Left ventricle myocardium superior (tissue), 1 donor: Measurements from ENCODE around the gene KCP. TPM values are rescaled to one million over a fixed set of nuclear protein-coding genes. Genes with fewer than 3 reads are reported as not detected.

Experiments
- ATAC-seq: fragments of 200-7000 bp; cut with Tn5 transposase; one replicate; pipeline ENCODE4 v1.9.1; 2020; ENCODE audit warnings: mild to moderate bottlenecking, moderate library complexity
- DNase-seq: peaks from one replicate; pipeline ENCODE4 v3.0.0-alpha.2; 2020
- intact Hi-C: fragments of 100-400 bp; cut with micrococcal nuclease; formaldehyde crosslinking; loops from one replicate; pipeline ENCODE4 v1.11.0; 2022
- total RNA-seq: library from RNA; stranded (reverse); fragmentation: NEBNext Ultra II Directional; extraction: Animal tissue kit (Norgen Biotek cat#: 25700); gene quantifications from one replicate; pipeline ENCODE4 v1.2.1, GENCODE V29; 2021
- donor health status: DM: no; HTN: yes; CAD: no; lungs with severe emphysema.

Gene KCP
- total RNA-seq, 1 donor from 2014 or later = 0.12 TPM

DNA sequence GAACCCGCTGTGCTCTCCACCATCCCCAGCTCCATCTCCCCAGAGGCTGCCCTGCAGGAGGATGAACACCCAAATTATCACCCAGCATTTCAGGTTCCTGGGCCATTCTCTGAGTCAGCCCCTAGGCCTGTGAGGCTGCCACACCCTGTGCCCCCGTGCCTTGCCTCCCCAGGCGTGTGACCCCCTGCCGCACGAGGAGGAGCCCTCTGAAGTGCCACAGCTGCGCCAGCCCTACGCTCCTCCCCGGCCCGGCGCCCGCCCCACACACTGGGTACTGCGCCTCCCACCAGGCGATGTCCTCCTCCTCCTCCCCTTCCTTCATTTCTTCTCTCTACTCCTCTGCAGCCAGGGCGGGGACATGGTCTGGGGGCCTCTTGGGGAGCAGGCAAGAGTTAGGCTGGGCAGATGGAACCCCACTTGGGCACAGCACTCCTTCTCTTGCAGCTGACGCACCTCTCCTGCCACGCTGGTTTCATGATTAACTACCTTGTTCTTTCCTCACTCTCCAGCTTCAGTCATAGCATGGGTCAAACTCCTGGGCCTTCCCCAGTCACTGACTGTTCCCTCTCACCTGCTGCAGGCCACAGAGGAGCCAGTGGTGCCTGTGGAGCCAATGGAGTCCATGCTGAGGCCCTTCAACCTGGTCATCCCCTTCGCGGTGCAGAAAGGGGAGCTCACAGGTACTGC lies 60.6 kb downstream of the KCP start:
- intact Hi-C loops = no loop called here
- ATAC-seq = no peak
- DNase-seq = no peak

DNA sequence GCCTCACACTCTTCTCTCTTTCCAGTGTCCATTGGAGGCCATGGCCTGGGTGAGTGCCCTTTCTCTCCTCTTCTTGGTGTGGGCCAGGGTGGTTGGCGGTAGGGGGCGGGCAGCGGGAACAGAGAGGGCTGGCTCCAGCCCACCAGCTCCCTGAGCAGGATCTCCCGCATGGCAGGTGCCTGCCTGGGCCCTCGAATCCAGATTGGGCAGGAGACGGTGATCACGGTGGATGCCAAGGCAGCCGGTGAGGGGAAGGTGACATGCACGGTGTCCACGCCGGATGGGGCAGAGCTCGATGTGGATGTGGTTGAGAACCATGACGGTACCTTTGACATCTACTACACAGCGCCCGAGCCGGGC lies 61.4 kb downstream of the KCP start:
- ATAC-seq (no peak), DNase-seq (no peak)
- intact Hi-C loops = no loop called here

DNA sequence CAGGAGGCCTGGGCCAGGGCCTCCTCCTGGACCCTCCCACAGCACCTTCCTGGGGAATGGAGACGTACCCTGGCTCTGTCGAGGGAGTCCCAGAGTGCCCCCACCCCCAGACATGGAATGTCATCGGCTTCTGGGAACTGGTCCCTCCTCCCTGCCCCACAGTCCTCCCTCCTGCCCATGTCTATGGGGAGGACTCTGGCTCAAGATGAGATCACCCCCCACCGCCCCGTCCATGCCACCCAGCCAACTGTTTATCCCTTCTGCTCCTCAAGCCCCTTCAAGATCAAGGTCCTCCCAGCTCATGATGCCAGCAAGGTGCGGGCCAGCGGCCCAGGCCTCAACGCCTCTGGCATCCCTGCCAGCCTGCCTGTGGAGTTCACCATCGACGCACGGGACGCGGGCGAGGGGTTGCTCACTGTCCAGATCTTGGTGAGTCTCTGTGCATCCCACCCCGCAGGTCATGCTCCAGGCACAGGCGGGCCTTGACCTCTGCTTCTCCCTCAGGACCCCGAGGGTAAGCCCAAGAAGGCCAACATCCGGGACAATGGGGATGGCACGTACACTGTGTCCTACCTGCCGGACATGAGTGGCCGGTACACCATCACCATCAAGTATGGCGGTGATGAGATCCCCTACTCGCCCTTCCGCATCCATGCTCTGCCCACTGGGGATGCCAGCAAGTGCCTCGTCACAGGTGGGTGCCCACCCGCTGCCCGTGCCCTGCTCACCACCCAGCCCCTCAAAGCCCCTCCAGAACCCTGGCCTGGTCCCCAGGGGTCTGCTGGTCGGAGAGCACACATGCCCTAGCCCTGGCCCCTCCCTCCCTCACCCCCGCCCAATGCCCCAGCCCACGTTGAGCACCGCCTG lies 62.0 kb downstream of the KCP start:
- peak; percentile 7 for ATAC-seq
- no peak for DNase-seq
- intact Hi-C loops = no loop called here

DNA sequence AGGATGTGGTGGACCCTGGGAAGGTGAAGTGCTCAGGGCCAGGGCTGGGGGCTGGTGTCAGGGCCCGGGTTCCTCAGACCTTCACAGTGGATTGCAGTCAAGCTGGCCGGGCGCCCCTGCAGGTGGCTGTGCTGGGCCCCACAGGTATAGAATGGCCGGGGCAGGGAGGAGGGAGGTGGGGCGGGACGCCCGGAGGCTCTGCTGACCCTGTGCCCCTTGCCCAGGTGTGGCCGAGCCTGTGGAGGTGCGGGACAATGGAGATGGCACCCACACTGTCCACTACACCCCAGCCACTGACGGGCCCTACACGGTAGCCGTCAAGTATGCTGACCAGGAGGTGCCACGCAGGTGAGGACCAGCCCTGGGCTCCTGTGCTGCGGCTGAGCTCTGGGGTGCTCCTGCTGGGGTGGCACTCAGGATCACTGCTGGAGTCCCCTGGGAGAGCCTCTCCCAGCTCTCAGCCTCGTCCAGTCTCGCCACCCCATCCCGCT lies 62.7 kb downstream of the KCP start:
- intact Hi-C loops = no loop called here
- DNase-seq (no peak), ATAC-seq (peak; percentile 2)

DNA sequence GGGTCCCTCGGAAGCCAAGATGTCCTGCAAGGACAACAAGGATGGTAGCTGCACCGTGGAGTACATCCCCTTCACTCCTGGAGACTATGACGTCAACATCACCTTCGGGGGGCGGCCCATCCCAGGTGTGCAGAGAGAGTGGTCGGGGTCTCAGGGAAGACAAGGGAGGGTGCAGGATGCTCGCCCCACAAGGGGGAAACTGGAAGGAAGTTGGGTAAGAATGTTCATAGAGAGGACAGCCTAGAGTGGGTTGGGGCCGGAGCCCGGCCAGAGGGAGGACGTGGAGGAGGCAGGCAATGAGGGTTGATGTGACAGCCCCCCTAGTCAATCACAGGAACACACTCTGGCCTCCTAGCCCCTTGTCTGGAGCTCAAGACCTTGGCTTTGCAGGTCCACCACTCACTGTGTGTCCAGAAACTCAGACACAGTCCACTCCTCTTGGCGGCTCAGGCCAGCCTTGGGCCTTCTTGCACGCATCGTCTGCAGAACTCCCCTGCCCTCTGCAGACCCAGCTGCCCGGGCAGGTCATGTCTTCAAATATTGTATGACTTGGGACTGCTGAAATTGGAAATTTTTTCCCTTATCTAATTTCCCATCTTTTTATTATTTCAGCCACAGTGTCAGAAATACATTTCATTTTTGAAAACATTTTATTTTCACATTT lies 63.6 kb downstream of the KCP start:
- DNase-seq = no peak
- no peak for ATAC-seq
- intact Hi-C loops = no loop called here

DNA sequence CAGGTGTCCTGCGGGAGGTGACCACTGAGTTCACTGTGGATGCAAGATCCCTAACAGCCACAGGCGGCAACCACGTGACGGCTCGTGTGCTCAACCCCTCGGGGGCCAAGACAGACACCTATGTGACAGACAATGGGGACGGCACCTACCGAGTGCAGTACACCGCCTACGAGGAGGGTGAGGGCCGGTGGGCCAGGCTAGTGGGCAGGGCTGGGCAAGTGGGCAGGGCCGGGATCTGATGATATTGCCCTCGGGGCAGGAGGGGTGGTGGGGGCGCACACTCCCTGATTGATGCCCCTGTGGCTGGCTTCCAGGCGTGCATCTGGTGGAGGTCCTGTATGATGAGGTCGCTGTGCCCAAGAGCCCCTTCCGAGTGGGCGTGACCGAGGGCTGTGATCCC lies 64.5 kb downstream of the KCP start:
- ATAC-seq = no peak
- intact Hi-C loops = no loop called here
- DNase-seq = no peak

DNA sequence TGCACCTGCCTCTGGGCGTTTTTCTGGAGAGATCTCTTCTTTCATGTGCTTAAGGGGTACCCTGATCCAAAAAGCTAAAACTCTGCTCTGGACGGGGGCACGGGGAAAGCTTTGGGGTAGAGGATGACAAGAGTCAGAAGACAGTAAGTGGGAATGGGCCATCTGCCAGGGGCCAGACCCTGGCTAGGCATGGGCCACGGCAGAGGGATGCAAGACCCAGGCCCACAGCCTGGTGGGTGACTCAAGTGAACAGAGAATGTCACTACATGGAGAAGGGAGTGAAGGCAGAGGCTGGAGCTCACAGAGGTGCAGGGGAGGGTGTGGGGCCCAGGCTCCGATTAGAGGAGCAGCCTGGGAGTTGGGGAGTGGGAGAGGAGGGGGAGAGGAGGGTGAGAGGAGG lies 65.0 kb downstream of the KCP start:
- intact Hi-C loops = no loop called here

DNA sequence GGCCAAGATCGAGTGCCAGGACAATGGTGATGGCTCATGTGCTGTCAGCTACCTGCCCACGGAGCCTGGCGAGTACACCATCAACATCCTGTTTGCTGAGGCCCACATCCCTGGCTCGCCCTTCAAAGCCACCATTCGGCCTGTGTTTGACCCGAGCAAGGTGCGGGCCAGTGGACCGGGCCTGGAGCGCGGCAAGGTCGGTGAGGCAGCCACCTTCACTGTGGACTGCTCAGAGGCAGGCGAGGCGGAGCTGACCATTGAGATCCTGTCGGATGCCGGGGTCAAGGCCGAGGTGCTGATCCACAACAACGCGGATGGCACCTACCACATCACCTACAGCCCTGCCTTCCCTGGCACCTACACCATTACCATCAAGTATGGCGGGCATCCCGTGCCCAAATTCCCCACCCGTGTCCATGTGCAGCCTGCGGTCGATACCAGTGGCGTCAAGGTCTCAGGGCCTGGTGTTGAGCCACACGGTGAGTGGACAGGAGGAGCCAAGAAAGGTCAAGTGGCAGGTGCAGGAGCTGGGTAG lies 65.7 kb downstream of the KCP start:
- intact Hi-C loops = no loop called here
- ATAC-seq (no peak), DNase-seq (no peak)

More for the DNA sequence above, 65.0 kb downstream of the KCP start:
- ATAC-seq (no peak), DNase-seq (no peak)

DNA sequence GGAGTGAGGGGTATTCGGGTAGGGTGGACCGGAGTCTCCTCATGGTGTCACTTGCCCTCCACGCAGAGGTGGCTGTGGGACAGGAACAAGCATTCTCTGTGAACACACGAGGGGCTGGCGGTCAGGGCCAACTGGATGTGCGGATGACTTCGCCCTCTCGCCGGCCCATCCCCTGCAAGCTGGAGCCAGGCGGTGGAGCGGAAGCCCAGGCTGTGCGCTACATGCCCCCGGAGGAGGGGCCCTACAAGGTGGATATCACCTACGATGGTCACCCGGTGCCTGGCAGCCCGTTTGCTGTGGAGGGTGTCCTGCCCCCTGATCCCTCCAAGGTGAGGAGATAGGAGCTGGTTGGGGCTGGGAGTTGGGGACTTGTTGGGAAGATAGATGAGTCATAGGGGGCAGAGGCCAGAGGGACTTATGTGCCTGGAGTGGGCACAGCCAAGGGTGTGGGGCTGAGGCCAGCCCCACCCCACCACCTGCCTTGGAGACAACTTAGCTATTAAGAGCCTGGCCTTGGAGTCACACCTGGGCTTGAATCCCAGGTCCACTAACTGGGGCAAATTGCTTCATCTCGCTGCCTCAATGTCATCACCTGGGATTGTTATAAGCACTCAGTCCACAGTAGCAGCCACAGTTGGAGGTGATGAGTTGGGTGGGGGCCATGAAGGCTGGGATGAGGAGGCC lies 66.4 kb downstream of the KCP start:
- ATAC-seq (no peak), DNase-seq (no peak)
- intact Hi-C loops = no loop called here

DNA sequence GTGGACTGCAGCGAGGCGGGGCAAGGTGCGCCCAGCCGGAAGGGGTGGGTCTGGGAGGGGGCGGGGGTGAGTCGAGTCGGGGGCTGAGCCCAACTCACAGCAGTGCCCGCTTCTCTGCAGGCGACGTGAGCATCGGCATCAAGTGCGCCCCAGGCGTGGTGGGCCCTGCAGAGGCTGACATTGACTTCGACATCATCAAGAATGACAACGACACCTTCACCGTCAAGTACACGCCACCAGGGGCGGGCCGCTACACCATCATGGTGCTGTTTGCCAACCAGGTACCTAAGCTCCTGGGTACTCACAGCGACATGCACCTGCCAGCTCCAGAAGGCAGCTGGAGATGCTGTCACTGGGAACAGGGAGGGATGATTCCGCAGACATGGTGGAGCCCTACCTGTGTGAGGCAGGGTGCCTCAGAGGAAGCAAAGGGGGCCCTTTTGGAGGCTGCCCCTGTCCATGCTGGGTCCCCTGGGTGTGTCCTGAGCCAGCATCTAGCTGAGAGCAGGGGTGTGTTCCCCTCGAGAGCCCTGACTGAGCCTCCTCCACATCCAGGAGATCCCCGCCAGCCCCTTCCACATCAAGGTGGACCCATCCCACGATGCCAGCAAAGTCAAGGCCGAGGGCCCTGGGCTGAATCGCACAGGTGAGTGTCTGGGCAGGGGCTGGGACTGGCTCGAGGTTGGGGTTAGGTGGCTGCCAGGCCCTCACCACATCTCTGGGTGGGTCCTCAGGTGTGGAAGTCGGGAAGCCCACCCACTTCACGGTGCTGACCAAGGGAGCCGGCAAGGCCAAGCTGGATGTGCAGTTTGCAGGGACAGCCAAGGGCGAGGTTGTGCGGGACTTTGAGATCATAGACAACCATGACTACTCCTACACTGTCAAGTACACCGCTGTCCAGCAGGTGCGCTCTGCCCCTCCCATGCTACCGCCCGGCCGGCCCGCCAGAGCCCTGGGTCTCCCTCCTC lies 67.6 kb downstream of the KCP start:
- DNase-seq (peak; percentile 26), ATAC-seq (peak; percentile 3)
- intact Hi-C loops = no loop called here

DNA sequence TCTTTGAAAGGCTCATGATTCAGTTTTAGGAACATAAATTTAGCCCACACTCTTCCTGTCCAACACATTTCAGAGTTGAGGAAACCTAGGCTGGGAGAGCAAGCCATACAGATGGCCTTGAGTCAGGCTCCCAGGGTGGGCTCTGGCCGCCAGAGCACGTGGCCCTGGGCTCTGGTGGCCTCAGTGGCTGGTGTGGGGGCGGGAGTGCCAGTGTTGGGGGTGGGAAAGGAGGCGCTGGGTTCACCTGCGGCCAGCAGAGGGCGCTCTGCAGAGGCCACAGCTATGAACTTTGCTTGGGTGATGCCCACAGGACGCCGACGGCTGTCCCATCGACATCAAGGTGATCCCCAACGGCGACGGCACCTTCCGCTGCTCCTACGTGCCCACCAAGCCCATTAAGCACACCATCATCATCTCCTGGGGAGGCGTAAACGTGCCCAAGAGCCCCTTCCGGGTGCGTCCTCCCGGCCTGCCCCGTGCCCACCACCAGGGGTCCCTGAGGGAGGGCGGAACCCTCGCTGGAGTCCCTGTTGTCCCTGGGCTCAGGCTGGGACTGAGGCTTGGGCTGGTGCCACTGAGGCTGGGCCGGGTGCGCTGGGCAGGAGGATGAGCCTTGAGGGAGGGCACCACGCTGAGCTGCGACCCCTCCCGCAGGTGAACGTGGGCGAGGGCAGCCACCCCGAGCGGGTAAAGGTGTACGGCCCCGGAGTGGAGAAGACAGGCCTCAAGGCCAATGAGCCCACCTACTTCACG lies 68.4 kb downstream of the KCP start:
- DNase-seq = peak; percentile 71
- ATAC-seq = peak; percentile 34
- intact Hi-C loops = no loop called here

DNA sequence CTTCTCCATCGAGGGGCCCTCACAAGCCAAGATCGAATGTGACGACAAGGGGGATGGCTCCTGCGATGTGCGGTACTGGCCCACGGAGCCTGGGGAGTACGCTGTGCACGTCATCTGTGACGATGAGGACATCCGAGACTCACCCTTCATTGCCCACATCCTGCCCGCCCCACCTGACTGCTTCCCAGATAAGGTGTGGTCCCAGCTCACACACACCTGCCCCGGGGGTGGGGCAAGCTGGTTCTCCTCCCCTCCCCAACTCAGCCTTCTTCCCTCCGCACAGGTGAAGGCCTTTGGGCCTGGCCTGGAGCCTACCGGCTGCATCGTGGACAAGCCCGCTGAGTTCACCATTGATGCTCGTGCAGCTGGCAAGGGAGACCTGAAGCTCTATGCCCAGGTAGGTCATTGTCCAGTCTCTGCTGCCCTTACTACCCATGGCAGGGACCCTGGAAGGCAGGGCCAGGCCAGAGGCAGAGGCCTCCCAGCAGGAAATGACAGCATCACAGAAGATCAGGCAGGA lies 69.3 kb downstream of the KCP start:
- DNase-seq = peak; percentile 37
- intact Hi-C loops = no loop called here

DNA sequence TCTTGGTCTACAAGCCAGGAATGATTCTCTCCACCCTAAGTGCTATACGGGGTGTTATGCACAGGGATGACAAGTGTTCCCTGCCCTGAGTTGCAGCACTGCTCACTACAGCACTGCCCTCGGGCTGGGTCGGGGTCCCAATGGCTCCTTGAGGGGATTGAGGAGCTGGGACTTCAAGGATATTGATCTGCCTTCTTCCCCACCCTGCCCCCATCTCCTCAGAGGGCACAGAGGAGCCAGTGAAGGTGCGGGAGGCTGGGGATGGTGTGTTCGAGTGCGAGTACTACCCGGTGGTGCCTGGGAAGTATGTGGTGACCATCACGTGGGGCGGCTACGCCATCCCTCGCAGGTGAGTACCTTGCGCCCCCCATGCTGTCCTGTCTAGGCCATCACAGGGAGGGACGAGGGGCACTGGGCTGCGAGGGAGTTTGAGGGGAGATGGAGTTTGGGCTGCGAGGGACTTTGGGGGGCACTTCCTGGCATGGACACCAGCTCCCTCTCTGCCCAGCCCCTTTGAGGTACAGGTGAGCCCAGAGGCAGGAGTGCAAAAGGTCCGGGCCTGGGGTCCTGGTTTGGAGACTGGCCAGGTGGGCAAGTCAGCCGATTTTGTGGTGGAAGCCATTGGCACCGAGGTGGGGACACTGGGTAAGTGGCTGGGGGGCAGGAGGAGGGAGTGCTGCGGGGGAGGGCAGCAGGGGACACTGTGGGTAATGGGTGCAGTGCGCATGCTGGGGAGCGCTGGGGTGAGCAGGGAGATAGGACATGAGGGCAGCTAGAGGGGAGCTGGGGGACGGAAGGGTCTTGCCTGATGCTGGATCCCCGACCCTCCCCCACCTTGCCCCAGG lies 70.0 kb downstream of the KCP start:
- intact Hi-C loops = no loop called here
- no peak for ATAC-seq
- peak; percentile 22 for DNase-seq

More for the DNA sequence above, 69.3 kb downstream of the KCP start:
- ATAC-seq = no peak

DNA sequence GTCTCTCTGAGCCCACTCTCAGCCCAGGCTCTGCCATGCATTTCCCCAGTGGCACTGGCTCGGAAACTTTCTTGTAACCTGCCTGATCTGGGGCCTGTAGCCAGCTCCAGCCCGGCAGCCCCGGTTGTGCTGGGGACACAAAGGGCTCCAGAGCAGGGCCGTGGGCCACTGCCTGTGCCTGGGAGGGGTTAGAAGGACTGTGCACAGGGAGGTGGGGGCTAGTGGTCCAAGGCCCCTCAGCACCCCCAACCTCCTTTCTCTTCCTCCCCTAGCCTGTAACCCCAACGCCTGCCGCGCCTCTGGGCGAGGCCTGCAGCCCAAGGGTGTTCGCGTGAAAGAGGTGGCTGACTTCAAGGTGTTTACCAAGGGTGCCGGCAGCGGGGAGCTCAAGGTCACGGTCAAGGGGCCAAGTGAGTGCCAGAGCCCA lies 70.7 kb downstream of the KCP start:
- DNase-seq = peak; percentile 20
- no peak for ATAC-seq
- intact Hi-C loops = no loop called here

DNA sequence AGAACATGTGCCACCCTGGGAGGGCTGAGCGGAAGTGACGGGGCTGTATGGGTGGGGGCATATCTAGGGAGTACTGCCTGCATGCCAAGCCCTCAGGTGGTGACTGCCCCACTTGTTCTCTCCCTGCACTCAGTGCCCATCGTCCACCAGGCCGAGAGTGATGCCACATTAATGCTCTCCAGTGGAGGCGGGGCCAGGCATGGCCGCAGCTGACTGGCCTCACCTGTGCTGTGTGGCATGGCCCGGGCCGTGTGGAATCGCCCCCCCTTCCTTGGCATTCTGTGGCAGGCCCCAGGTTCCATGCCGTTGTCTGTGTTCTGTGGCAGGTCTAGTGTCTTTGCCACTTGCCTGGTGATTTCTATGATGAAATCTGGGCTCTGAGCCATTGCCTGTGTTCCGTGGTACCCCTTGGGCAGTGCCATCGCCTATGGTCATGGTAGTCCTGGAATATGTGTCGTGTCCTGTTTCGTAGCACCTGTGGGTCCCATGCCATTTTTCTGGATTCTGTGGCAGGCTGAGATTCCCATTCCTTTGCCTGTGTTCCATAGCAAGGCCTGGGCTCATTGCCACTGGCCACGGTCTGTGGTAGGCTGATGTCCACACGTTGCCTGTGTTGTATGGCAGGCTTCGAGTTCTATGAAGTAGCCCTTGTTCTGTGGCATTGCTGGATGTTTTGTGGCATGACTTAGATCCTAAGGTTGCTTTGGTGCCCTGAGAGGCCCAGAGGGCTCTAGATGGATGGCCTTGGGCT lies 71.4 kb downstream of the KCP start:
- intact Hi-C loops = no loop called here
- ATAC-seq (no peak), DNase-seq (peak; percentile 34)
